GM21367 (cell line): Measurements from ENCODE around the gene BPTF.
"Not testable (repeated sequence)": the region's sequence is repeated elsewhere in the genome, so short reads cannot be mapped to it uniquely, and the experiment has no call there.

Experiments used
- ATAC-seq: cut with Tn5 transposase; IDR thresholded peaks from one replicate; pipeline ENCODE4 v1.9.1; 2021; ENCODE audit not compliant: unreplicated experiment

The BPTF gene

GRCh38 chr17:67833134-67833533 is 7.8 kb downstream of the BPTF start:
- no peak for ATAC-seq

- ATAC-seq: no peak
Observed at GRCh38 chr17:67833946-67834631, 8.8 kb downstream of the BPTF start.

- ATAC-seq: no peak
Observed at GRCh38 chr17:67834634-67835033, 9.3 kb downstream of the BPTF start.

GRCh38 chr17:67836205-67836987 is 11.1 kb downstream of the BPTF start:
- no peak for ATAC-seq

GRCh38 chr17:67837965-67838364 is 12.7 kb downstream of the BPTF start:
- no peak for ATAC-seq

GRCh38 chr17:67838538-67838937 is 13.2 kb downstream of the BPTF start:
- no peak for ATAC-seq

- ATAC-seq: no peak
Observed at GRCh38 chr17:67841992-67842391, 16.7 kb downstream of the BPTF start.

GRCh38 chr17:67842648-67843047 is 17.3 kb downstream of the BPTF start:
- ATAC-seq: no peak

- no peak for ATAC-seq
Observed at GRCh38 chr17:67845374-67845773, 20.1 kb downstream of the BPTF start.

- ATAC-seq: not testable (repeated sequence)
Observed at GRCh38 chr17:67848189-67848588, 22.9 kb downstream of the BPTF start.

GRCh38 chr17:67848846-67849245 is 23.5 kb downstream of the BPTF start:
- not testable (repeated sequence) for ATAC-seq

- ATAC-seq: no peak
Observed at GRCh38 chr17:67850991-67851631, 25.8 kb downstream of the BPTF start.

GRCh38 chr17:67853703-67854102 is 28.4 kb downstream of the BPTF start:
- no peak for ATAC-seq

- ATAC-seq: no peak
Observed at GRCh38 chr17:67854378-67854777, 29.1 kb downstream of the BPTF start.

GRCh38 chr17:67855504-67856324 is 30.4 kb downstream of the BPTF start:
- ATAC-seq: no peak

GRCh38 chr17:67856402-67856801 is 31.1 kb downstream of the BPTF start:
- ATAC-seq: not testable (repeated sequence)

GRCh38 chr17:67862614-67863217 is 37.4 kb downstream of the BPTF start:
- no peak for ATAC-seq

GRCh38 chr17:67863624-67864247 is 38.4 kb downstream of the BPTF start:
- ATAC-seq: no peak

- ATAC-seq: no peak
Observed at GRCh38 chr17:67865438-67865837, 40.1 kb downstream of the BPTF start.

GRCh38 chr17:67867591-67867990 is 42.3 kb downstream of the BPTF start:
- no peak for ATAC-seq
